Measurements from ENCODE around the gene HYAL3.
"Not testable (repeated sequence)": the region's sequence is repeated elsewhere in the genome, so short reads cannot be mapped to it uniquely, and the experiment has no call there.

HYAL3 gene

DNA sequence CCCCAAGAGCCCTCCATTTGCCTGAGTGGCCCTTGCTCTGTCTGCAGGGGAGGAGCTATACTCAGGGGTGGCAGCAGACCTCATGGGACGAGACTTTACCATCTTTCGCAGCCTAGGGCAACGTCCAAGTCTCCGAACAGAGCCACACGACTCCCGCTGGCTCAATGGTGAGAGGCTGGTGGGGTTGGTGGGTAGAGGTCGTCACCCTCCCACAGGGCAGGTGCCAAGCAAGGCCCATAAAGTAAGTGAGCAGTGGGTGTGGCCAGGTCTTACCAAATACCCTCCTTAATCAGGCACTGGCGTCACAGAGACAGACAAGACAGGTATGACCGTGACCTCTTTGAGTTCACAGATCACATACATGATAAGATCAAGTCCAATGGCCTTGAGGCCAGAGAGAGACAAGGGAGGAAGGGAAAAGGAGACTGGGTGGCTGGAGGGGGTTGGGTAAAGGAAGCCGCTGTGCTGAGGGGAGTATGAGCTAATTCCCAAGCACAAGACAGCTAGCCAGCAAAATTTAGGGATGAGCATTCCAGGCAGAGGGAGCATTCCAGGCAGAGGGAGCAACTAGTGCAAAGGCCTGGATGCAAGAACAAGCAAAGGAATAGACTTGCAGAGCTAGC, 27.8 kb downstream of the HYAL3 start:
- no peak for DNase-seq

DNA sequence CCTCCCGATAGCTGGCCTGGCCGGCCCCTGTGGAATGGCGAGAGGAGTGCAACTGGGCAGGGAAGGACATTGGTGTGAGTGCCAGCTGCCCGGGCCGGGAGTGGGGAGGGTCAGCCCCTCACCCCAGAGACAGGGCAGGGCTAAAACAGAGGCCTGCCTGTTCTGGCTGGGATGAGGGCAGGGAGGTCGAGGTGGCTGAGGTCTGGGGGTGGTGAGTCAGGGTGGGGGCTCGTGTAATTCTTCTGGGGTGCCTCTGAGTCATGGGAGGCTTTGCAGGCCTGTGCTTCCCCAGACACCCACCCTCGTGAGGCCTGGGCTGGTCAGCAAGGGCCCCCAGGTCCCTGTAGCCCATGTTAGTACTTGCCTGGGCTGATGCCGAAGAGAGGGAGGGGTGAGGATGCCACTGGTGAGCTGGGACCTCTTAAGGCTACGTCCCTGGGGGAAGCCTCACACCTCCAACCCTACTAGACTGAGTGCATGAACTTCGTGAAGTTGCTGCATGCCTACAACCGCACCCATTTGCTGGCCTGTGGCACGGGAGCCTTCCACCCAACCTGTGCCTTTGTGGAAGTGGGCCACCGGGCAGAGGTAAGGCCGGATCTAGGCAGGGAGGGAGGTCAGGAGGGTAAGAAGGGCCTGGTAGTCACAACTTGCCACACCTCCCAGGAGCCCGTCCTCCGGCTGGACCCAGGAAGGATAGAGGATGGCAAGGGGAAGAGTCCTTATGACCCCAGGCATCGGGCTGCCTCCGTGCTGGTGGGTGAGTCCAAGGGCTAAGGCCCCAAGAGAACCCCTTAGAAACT, 28.6 kb downstream of the HYAL3 start:
- DNase-seq = peak in 10 of 56 donors; percentile 15 to 53 (median 26)

- DNase-seq = peak in 1 of 56 donors; percentile 42
Observed at GRCh38 chr3:50269977-50270413, 29.2 kb downstream of the HYAL3 start.

- no peak for DNase-seq
Observed at GRCh38 chr3:50269460-50269859, 29.7 kb downstream of the HYAL3 start.

- peak in 34 of 56 donors; percentile 21 to 76 (median 53) for DNase-seq
Observed at GRCh38 chr3:50268703-50269451, 30.3 kb downstream of the HYAL3 start, which contains the start of gene SEMA3B. TSS of gene SEMA3B (plus strand) at chr3:50269147. CDS start at chr3:50269241, 94 bp downstream.

GRCh38 chr3:50268276-50268675, 30.9 kb downstream of the HYAL3 start:
- DNase-seq = peak in 1 of 56 donors; percentile 36

DNA sequence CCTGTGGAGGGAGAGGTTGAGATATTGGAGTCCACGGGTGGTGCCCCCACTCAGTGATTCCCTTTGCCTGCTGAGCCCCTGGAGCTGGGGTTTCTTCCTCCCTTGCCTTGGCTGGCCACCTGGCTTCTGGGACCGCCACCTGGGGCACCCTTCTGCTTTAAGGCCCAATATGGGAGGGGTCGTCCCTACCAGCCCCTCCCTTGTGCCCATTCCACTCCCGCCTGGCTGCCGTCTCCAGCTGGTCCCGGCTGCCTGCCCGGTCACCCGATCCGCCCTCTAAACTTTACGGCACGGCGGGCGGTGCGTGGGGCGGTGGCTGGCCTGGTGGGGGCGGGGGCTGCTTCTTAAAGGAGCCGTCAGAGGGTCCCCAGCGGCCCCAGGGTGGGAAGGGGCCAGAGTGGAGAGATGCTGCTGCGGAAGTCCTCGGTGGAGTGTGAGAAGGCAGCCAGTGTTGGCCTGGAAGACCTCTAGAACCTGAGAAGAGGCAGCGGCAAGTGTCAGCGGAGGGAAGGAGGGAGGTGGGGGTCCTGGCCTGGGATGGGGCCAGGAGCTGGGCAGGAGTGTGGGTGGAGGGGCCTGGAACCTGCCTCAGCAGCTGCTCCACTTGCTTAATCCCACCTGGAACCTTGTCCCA, 31.8 kb downstream of the HYAL3 start:
- peak in 48 of 56 donors; percentile 27 to 84 (median 62) for DNase-seq

DNA sequence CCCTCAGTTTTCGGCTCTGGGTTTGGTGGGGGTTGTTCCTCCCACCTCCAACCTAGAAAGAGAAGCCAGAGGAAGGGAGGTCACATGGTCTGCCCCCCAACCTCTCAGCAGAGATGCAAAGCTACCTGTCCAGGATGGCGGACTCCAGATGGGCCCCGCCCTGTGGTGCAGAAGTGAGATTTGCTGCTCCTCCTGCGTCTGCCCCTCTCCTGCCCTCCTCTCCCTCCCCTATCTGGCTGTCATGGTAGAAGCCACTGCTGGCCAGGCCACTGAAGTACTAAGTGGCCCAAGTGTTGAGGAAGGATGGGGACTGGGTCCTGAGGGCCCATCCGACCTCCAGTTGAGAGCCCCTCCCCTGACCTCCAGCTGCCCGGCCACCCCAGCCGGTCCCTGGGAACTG, 32.4 kb downstream of the HYAL3 start:
- DNase-seq = peak in 1 of 56 donors; percentile 59

DNA sequence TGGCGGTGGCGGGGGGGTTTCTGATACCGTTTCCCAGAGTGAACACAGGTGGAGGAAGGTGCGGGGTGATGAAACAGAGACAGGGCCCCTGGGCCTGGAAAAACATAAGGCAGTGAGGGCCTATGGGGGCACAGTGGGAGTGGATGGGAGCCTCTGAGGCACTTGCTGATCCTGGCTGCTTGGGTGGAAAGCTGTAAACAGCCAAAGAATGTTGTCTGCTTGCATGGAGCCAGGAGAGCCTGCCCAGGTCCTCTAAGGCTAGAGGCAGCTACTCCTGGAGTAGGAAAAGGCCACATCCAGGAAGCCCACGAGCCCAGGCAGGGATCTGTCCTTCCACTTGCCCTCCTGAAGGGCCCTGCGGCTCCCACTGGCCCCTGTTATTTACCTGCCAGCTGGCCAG, 33.2 kb downstream of the HYAL3 start:
- no peak for DNase-seq

GRCh38 chr3:50265571-50265970, 33.6 kb downstream of the HYAL3 start:
- DNase-seq = no peak

DNA sequence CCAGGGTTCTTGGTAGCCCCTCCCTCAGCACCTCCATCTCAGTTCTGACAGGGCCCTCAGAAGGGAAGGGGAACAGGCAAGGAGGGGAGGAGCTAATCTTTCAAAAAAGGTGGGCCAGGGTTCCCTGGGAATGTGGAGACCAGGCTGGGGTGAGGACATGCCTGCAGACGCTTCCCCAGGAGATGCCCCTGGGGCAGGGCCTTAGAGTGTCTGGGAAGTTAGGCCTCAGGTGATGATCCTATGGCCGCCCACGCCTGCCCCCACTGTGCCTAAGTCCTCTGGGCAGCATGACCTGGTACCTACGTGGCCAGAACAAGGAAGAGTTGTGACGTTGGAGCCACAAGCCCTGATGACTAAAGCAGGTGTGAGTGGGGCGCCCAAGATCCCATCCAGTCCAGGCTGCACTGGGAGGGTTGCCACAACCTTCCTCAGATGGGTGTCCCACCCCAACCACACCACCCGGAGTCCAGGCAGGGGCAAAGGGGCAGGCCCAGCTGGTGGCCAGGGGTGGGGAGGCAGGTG, 34.2 kb downstream of the HYAL3 start:
- DNase-seq = peak in 3 of 56 donors; percentile 32 to 66 (median 49)

GRCh38 chr3:50264383-50264963, 34.7 kb downstream of the HYAL3 start:
- peak in 52 of 56 donors; percentile 34 to 88 (median 74) for DNase-seq

DNA sequence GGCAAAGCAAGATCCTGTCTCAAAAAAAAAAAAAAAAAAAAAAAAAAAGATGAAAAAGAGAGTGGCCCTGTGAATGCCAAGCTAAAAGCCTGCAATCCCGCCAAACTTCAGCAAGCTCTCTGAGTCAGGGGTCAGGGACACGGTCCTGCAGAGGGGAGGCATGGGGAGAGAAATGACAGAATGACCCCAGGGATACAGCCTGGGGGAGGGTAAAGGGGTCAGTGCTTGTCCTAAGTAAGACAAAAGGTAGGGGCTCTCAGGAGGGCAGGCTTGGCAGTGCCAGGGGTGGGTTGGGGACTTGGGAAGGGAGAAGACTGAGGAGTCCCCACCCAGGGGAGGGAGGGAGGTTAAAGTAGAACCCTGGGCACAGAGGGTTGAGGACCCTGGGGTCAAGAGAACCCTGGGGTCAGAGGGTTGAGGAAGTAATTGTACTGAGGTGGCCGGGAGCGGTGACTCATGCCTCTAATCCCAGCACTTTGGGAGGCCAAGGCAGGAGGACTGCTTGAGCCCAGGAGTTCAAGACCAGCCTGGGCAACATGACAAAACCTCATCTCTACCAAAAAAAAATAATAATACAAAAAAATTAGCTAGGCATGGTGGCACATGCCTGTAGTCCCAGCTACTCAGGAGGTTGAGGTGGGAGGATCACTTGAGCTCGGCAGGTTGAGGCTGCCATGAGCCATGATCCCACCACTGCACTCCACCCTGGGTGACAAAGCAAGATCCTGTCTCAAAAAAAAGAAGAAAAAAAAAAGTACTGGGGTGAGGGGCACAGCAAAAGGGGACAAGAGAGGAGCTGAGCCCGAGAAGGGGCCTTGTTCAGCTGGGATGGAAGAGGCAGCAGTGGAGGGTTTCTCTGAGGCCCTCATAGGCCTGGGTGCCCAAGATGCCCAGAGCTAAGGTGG, 35.5 kb downstream of the HYAL3 start:
- peak in 1 of 56 donors; percentile 47 for DNase-seq

DNA sequence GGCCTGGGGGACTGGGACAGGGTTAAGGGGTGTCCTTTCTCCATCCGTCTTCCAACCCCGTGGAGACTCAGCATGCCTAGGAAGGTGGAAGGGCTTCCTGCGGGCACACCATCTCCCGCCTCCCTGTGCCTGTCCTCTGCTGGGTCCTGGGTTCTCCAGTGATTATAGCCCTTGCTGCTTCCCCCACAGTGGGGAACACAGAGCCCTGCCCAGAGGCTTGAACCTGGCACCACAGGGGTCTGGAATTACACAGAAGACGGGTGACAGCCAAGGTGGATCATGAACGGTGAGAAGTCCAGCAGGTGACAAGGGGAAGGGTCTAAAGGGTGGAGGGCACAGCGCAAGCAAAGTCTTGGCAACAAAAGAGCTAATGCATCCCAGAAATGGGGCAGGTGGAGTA, 36.4 kb downstream of the HYAL3 start:
- no peak for DNase-seq

- not testable (repeated sequence) for DNase-seq
Observed at GRCh38 chr3:50262200-50262599, 37.0 kb downstream of the HYAL3 start.

DNA sequence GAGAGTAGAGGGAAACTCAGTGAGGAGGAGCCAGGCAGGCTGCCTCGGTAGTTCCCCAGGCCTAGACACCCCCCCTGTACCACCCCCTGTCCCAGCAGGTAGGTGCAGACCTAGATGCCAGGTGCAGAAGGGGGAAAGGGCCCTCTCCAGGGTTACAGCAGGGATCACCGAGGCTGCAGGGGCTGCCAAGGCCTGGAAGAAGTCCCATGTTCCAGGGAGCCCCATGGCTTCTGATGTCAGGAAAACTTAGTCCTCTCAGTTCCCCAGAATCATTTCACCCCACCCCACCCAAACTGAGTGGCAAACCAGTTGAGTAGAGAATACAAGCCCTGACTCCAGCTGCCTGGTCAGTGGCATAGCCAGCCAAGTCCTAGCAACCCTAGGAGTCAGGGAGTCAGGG, 37.7 kb downstream of the HYAL3 start:
- DNase-seq = peak in 3 of 56 donors; percentile 16 to 46 (median 37)

DNA sequence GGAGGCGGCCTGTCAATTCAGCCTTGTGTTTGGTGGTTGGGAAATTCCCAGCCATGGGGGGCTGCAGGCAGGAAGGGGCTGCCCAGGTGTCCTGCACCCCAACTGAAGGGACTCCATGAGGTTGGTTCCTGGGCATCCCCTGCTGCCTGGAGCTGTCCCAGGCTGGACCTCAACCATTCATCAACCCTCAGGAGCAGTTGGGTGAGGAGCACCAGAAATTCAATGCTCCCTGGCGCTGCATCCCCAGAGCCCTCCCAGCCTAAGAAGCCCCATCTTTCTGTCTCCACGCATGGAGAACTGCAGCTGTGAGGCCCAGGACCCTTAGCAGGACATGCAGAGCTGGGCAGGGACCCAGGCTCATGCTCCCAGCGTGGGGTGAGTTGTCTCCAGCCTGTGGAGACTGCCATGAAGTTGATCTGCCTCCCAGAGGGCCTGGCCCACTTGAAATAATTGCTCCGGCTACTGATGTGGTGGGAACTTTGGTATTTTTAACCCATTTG, 38.2 kb downstream of the HYAL3 start:
- DNase-seq = peak in 4 of 56 donors; percentile 47 to 65 (median 60)

DNA sequence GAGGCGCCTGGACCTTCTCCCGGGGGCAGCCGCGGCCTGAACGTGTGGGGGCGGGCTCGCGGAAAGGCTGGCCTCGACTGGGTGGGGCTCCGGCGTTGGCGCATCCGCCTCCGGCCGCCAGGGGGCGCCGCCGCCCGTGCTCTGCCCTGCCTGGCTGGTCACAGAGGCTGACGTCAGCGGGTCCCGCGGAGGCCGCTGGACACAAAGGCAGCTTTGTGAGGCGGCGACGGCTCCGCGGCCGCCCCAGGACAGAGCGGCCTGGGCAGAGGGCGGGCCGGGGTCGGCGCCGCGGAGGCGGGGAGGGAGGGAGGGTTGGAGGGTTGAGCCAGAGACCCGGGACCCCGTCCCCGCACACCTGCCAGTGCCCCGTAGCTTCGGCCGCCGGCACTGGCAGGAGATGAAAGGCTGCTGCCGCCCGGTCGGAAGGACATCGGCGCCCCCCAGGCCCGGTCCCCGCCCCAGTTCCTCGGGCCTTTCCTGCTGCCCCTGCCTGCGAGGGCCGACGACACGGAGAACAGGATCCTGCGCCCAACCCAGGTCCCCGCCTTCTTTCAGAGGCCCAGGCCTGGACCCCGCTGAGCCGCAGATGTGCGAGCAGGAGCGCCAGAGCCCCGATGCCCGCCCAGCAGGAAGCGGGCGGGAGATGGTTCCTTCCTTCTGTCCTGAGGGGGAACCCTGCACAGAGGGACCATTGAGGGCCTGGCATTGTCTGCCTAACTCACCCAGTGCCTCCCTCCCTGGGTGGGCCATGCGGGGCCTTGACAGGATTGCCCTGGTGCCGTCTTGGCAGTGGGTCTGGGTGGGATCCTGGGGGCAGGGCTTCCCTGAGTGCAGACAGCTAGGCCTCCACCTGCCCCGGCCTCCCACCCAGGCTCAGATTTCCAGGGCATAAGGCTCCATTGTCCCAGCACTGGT, 38.9 kb downstream of the HYAL3 start:
- peak in 55 of 56 donors; percentile 57 to 97 (median 91) for DNase-seq
